RWPE1 (cell line): Measurements from ENCODE around the gene CCSAP.

Experiments used
- CTCF ChIA-PET: fragments of 350-600 bp; sonication (Branson Sonifier 250); formaldehyde crosslinking; extraction: SDS; loops from one replicate; lab custom pipeline; 2021; lab: Yijun Ruan, JAX
- POLR2A ChIA-PET: fragments of 400-600 bp; formaldehyde crosslinking; extraction: SDS; loops from one replicate; lab custom pipeline; 2020; ENCODE audit warnings: antibody characterized with exemption; ENCODE audit not compliant: low non-redundant PET; lab: Yijun Ruan, JAX
- DNase-seq: peaks from one replicate; pipeline ENCODE4 v3.0.0; 2012; ENCODE audit warnings: low spot score
- H3K27ac ChIP-seq: fragments of 450-650 bp; 2 replicates; pipeline ENCODE4 v1.5.1; 2017
- CTCF ChIP-seq: fragments of 450-650 bp; conservative IDR thresholded peaks from 2 replicates; pipeline ENCODE4 v1.5.1; 2017; ENCODE audit warnings: low read depth, mild to moderate bottlenecking

Gene CCSAP

DNA sequence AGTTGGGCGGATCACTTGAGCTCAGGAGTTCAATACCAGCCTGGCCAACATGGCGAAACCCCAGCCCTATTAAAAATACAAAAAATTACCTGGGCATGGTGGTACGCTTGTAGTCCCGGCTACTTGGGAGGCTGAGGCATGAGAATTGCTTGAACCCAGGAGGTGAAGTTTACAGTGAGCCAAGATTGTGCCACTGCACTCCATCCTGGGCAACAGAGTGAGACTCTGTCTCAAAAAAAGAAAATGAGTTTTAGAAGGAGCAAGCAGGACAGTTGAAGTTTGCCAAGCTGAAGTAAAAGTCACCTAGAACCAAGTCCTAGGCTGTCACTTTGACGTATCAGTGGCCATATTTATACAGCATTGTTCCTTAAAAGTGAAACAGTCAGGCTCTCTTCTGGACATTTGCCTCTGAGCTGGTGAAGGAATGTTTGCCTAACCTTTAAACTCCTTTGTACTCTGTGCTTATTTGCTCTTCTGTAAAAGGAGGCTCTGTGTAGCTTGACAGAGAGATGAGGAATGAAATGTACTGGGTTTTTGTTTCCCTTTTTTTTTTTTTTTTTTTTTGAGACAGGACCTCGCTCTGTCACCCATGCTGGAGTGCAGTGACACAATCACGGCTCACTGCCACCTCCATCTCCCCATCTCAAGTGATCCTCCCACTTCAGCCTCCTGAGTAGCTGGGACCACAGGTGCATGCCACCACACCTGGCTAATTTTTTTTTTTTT, 69.2 kb downstream of the CCSAP start:
- H3K27ac ChIP-seq: no peak overlapping the region
- POLR2A ChIA-PET: no interaction called here
- DNase-seq: no peak
- no peak for TF ChIP-seq CTCF
- CTCF ChIA-PET: interaction anchor here (1.4 kb wide), 1 partner anchor 208 kb away, joined by 8 read pairs; no protein-coding TSS in a partner anchor

DNA sequence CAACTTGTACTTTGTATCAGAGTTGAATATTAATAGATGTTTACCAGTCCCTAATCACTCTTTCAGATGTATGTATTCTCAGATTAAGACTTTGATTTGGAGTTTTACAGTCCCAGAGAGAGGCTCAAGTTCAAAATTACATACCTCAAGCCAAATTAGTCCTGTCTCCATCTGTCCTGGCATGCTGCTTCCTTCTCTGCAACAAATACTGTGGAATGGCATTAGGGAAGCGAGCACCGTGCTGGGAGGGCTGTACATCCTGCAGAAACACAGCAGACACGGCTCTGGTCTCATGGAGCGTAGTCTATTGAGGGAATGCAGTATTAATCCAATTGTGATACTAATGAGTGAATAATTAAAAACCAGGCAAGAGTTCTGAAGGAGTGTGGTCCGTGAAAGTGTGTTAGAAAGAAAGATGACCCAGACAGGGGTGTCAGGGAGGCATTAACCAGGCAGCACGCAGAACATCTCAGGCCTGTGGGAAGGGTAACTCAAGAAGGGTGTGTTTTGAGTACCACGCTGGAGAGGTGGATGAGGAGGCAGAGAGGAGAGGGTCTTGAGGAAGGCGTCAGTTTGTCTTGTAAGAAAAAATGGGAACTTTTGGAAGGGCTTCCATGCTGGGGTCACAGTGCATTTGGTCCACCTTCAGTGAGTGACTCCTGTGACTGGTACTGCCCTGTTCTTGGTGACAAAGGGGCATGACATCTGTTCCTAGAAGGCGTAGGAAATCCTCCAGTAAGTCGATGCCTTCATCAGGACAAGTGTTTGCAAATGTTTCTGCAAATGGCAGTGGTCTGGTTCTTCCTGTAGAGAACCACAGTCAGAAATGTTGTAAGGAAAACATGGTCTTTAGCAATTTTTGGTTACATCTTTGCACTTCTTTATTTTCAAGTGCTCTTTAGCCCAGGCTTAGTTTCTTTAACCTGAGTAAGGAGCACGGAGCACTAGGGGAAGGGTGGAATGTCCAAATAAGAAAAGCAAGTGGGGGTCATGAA, 70.4 kb downstream of the CCSAP start:
- DNase-seq: no peak
- POLR2A ChIA-PET: no interaction called here
- peak overlapping the region; percentile 62 for H3K27ac ChIP-seq
- CTCF ChIA-PET: interaction anchor here (0.6 to 1.4 kb wide), 2 partner anchors 13 to 209 kb away, joined by 4 to 8 read pairs; no protein-coding TSS in a partner anchor
- no peak for TF ChIP-seq CTCF

DNA sequence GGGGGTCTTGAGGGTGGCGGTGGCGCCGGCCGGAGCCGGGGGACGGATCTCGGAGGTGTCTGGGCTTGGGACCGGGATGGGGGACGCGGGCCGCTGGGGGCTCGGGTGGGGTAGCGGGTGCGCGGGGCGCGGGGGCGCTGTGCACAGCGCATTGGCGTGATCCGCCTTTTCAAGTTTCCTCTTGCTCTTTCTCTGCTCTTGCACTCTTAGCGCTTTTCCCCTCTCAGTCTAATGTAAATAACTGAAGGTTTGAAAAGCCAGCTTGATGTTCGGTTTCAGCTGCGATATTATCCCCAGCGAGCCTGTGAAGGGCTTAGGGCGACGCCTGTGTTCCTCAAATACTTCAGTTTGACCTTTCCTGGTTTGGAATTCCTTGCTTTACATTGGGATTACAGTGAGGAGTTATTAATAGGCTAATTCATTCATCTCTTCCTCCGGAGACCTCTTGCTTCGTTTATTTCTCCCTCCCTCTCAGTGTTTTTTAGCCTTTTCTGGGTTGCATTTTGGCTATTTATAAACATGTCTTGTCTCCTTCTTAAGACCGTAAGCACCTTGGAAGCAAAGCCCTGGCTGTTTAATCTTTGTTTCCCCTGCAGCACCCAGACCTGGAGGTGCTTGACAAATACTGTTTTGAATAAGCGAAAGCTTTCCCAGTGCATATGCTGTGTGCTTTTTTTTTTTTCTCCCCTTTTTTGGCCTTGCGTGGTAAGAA, 71.2 kb downstream of the CCSAP start:
- ChIA-PET CTCF (interaction anchor here (0.6 to 0.7 kb wide), 2 partner anchors 12 to 28 kb away, joined by 3 to 4 read pairs; no protein-coding TSS in a partner anchor), POLR2A (no interaction called here)
- 0 out of 2 replicates have a peak, but pooled peaks have one; percentile 13 for TF ChIP-seq CTCF
- peak overlapping the region; percentile 95 for H3K27ac ChIP-seq
- no peak for DNase-seq
